ENCODE measurements around the gene SDF2L1. TPM values are rescaled to one million over a fixed set of nuclear protein-coding genes. Genes with fewer than 3 reads are reported as not detected.

The SDF2L1 gene
- total and polyA plus RNA-seq, 2 of the 13 experiments (the other 11 are each of a cell fraction or from before 2014, with no cell fraction given) = 18.0 to 57.4 TPM

DNA sequence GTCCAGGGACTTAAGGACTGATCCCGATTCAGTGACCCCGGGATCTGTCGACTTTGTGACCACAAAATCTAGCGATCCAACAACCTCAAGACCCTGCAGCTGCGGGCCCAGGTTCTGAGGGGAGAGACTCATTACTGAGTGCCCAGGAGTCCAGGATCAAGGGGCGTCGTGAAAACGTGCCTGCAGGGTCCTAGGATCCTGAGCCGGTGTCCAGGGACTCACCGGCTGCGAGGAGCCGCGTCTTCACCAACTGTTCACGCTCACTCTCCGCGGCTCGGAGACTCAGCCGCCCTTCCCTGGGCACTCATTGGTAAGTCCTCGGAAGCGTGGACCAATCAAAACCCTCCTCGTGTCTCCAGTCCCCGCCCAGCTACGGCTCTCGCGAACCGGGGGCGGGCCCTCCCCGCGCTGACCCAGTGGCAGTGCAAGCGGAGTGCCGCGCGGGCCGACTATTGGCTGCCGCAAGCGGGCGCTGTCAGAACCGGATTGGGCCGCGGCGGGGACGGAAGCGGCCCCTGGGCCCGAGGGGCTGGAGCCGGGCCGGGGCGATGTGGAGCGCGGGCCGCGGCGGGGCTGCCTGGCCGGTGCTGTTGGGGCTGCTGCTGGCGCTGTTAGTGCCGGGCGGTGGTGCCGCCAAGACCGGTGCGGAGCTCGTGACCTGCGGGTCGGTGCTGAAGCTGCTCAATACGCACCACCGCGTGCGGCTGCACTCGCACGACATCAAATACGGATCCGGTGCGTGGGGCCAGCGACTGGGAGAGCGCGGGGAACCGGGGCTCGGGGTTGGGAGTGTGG lies at the start of gene SDF2L1 (continued):
- TF ChIP-seq MYC (CRISPR knock-in tag; IDR thresholded peaks at IDR 0.05; ENCODE audit: borderline replicate concordance) (peak; percentile 69; the same call in 1 of the 2 replicates), IRX3 (CRISPR knock-in tag; IDR thresholded peaks at IDR 0.05; ENCODE audit: borderline replicate concordance, low read depth) (no peak), ZNF230 (CRISPR knock-in tag; IDR thresholded peaks at IDR 0.05) (0 out of 2 replicates have a peak, but pooled peaks have one; percentile 9), ZNF292 (CRISPR knock-in tag; IDR thresholded peaks at IDR 0.05; ENCODE audit: borderline replicate concordance, low read depth) (no peak), ZNF781 (CRISPR knock-in tag; IDR thresholded peaks at IDR 0.05; ENCODE audit: borderline replicate concordance, not compliant biosample characterization) (no peak), ZNF317 (CRISPR knock-in tag; IDR thresholded peaks at IDR 0.05) (peak; percentile 70; the same call in 1 of the 2 replicates), ZNF577 (CRISPR knock-in tag; IDR thresholded peaks at IDR 0.05; ENCODE audit: borderline replicate concordance, low read depth) (no peak), ZFAT (CRISPR knock-in tag; conservative IDR thresholded peaks at IDR 0.05) (no peak), HNRNPH1 (optimal IDR thresholded peaks at IDR 0.05; ENCODE audit: low read depth, low read length) (no peak), TBL1XR1 (IDR thresholded peaks at IDR 0.05; ENCODE audit: borderline replicate concordance, low read length, partially characterized antibody) (peak; percentile 22), DR1 (CRISPR knock-in tag; IDR thresholded peaks at IDR 0.05) (peak; percentile 50; the same call in 1 of the 2 replicates), RNF2 (conservative IDR thresholded peaks at IDR 0.05; ENCODE audit: low read depth) (peak; percentile 63; the same call in 1 of the 2 replicates), ZNF207 (IDR thresholded peaks at IDR 0.05; ENCODE audit: borderline replicate concordance) (no peak), SMAD1 (CRISPR knock-in tag; IDR thresholded peaks at IDR 0.05; ENCODE audit: borderline replicate concordance, low read depth) (peak; percentile 40; the same call in 1 of the 2 replicates), DRAP1 (CRISPR knock-in tag; IDR thresholded peaks at IDR 0.05) (peak; percentile 48), ZNF607 (CRISPR knock-in tag; IDR thresholded peaks at IDR 0.05; ENCODE audit: borderline replicate concordance) (peak; percentile 31; the same call in 1 of the 2 replicates), STAG1 (CRISPR knock-in tag; IDR thresholded peaks at IDR 0.05) (no peak)
- TF ChIP-seq, protein P1, sequence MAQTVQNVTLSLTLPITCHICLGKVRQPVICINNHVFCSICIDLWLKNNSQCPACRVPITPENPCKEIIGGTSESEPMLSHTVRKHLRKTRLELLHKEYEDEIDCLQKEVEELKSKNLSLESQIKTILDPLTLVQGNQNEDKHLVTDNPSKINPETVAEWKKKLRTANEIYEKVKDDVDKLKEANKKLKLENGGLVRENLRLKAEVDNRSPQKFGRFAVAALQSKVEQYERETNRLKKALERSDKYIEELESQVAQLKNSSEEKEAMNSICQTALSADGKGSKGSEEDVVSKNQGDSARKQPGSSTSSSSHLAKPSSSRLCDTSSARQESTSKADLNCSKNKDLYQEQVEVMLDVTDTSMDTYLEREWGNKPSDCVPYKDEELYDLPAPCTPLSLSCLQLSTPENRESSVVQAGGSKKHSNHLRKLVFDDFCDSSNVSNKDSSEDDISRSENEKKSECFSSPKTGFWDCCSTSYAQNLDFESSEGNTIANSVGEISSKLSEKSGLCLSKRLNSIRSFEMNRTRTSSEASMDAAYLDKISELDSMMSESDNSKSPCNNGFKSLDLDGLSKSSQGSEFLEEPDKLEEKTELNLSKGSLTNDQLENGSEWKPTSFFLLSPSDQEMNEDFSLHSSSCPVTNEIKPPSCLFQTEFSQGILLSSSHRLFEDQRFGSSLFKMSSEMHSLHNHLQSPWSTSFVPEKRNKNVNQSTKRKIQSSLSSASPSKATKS (CRISPR knock-in tag; IDR thresholded peaks at IDR 0.05) = no peak
- TF ChIP-seq, protein P2, sequence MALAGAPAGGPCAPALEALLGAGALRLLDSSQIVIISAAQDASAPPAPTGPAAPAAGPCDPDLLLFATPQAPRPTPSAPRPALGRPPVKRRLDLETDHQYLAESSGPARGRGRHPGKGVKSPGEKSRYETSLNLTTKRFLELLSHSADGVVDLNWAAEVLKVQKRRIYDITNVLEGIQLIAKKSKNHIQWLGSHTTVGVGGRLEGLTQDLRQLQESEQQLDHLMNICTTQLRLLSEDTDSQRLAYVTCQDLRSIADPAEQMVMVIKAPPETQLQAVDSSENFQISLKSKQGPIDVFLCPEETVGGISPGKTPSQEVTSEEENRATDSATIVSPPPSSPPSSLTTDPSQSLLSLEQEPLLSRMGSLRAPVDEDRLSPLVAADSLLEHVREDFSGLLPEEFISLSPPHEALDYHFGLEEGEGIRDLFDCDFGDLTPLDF (CRISPR knock-in tag; IDR thresholded peaks at IDR 0.05) = peak; percentile 61
- TF ChIP-seq, protein P3, sequence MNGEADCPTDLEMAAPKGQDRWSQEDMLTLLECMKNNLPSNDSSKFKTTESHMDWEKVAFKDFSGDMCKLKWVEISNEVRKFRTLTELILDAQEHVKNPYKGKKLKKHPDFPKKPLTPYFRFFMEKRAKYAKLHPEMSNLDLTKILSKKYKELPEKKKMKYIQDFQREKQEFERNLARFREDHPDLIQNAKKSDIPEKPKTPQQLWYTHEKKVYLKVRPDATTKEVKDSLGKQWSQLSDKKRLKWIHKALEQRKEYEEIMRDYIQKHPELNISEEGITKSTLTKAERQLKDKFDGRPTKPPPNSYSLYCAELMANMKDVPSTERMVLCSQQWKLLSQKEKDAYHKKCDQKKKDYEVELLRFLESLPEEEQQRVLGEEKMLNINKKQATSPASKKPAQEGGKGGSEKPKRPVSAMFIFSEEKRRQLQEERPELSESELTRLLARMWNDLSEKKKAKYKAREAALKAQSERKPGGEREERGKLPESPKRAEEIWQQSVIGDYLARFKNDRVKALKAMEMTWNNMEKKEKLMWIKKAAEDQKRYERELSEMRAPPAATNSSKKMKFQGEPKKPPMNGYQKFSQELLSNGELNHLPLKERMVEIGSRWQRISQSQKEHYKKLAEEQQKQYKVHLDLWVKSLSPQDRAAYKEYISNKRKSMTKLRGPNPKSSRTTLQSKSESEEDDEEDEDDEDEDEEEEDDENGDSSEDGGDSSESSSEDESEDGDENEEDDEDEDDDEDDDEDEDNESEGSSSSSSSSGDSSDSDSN (CRISPR knock-in tag; IDR thresholded peaks at IDR 0.05) = peak; percentile 51
